ENCODE data around the gene RCAN3.
"Not testable (repeated sequence)": the region's sequence is repeated elsewhere in the genome, so short reads cannot be mapped to it uniquely, and the experiment has no call there.

RCAN3 gene

DNA sequence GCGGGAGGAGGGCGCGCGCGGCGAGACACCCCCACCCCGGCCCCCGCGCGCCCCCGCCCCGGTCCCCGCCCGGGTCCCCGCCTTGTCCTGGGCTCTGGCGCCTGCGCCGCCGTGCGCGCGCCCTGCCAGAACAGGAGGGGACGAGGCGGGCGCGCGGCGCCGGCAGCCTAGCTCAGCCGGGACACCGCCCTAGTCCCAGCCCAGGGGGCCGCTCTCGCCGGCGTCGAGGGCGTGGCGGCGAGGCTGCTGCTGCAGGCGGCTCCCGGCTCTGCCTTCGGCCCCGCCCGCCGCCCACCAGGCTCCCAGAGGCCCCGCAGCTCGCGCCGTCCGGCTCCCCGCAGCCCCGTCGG is at the start of gene RCAN3:
RCAN3 (plus strand) TSS at position 128 of the 350 bp plus-strand sequence. CDS start 11,537 bp downstream, outside the sequence.
- peak; percentile 81 to 90 for DNase-seq (ENCODE audit: low read depth in 2 of 2)

DNA sequence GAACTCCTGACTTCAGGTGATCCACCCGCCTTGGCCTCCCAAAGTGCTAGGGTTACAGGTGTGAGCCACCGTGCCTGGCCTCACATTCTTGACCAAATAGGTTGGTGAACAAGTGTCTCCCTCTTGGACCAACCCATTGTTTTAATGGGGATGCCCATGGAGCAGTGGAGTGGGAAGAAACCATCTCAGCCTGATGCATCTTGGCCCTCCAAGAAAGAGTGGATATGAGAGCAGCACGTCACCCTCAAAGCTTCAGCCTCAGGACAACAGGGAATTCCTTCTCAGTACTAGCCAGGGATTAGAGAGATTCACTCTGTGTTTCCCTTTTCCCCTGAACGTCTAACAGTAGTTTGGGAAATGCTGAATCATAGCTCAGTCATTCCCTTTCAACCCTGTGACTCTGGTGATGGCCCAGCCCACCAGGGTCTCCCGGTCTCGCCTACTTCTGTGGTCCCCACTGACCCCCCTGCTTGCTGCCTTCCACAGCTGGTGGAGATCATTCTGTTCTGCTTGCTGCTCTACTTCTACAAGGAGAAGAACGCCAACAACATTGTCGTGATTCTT is 49.6 kb upstream of the RCAN3 start:
- no peak for DNase-seq (ENCODE audit: low read depth in 2 of 2)

DNA sequence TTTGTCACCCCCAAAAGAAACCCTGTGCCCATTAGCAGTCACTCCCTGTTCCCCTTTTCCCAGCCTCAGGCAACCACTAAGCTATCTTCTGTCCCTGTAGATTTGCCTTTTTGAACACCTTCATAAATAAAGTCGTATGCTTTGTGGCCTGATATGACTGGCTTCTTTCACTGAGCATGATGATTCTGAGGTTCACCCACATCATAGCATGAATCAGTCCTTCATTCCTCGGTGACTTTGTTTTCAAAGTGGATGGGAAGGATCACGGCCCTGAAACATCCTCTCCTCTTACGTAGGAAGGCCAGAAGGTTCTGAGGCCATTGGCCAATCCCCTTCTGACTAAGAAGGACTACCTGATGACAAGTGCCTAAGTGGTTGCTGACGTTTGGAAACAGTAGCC is 48.0 kb upstream of the RCAN3 start:
- DNase-seq (ENCODE audit: low read depth in 2 of 2) = no peak

DNA sequence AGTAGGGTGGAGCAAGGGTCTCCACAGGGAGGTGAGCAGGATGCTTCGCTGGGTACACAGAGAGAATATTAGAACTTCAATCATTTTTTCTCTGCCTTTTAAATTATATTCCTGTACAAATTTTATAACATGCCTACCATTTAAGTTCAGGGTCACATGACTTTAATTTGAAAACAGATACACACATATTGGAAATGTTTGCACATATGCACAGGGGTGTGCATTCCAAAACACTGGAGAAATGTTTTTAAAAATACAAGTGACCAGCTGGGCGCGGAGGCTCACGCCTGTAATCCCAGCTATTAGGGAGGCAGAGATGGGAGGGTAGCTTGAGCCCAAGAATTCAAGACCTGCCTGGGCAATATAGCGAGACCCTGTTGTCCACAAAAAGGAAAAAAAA is 47.4 kb upstream of the RCAN3 start:
- no peak for DNase-seq (ENCODE audit: low read depth in 2 of 2)

DNA sequence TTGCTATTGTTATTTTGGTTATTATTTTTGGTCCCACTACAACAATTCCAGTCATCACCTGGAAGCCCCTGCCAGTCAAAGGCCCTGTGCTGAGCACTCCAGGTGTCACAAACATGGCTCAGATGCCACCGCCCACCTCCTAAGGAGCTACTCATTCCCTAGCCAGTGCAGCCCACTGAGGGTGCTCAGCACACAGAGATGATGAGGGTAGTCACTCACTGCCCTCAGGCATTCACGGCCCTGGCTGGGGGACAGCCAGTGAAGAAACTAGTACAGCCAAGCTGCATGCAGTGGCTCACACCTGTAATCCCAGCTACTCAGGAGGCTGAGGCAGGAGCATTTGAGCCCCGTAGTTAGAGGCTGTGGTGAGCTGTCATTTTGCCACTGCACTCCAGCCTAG is 44.8 kb upstream of the RCAN3 start:
- DNase-seq (ENCODE audit: low read depth in 2 of 2) = no peak

DNA sequence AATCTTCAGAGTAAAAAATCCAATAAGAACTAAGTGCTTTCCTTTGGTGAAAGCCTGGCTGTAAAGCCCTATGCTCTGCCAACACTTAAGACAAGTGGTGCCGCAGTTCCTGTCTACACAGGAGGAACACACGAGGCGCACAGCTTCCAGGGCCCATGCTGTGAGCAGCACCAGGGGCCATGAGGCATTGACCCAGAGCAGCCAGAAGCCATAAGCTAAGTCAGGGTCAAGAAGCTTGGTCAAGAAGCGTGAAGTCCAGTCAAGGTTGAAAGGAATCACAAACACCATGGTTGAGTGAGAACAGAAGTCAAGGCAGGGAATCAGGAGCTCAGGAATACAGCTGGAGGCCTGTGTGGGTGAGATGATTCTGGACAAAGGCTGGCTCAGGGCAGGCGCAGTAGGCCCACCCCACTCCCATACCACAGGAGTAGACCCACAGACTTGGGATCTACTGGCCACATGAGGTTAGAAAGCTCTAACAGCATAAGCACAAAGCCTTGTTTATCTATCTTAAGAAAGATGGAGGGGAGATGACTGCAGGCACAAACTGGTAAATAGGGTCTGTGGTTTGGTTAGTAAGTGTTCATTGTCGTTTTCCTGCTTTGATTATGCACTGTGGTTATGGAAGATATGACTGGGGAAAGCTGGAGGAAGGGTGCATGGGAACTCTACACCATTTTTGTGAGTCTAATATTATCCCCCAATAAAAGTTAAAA is 42.9 kb upstream of the RCAN3 start:
- no peak for DNase-seq (ENCODE audit: low read depth in 2 of 2)

DNA sequence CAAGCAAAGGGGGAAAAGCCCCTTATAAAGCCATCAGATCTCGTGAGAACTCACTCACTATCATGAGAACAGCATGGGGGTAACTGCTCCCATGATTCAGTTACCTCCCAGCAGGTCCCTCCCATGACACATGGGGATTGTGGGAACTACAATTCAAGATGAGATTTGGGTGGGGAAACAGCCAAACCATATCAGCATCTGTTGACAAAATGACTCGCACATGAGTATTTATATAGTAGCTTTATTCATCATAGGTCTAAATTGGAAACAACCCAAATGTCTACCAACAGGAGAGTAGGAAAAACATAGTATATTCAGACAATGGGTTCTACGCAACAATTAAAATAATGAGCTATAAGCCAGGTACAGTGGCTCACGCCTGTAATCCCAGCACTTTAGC is 40.5 kb upstream of the RCAN3 start:
- not testable (repeated sequence) for DNase-seq (ENCODE audit: low read depth in 2 of 2)

DNA sequence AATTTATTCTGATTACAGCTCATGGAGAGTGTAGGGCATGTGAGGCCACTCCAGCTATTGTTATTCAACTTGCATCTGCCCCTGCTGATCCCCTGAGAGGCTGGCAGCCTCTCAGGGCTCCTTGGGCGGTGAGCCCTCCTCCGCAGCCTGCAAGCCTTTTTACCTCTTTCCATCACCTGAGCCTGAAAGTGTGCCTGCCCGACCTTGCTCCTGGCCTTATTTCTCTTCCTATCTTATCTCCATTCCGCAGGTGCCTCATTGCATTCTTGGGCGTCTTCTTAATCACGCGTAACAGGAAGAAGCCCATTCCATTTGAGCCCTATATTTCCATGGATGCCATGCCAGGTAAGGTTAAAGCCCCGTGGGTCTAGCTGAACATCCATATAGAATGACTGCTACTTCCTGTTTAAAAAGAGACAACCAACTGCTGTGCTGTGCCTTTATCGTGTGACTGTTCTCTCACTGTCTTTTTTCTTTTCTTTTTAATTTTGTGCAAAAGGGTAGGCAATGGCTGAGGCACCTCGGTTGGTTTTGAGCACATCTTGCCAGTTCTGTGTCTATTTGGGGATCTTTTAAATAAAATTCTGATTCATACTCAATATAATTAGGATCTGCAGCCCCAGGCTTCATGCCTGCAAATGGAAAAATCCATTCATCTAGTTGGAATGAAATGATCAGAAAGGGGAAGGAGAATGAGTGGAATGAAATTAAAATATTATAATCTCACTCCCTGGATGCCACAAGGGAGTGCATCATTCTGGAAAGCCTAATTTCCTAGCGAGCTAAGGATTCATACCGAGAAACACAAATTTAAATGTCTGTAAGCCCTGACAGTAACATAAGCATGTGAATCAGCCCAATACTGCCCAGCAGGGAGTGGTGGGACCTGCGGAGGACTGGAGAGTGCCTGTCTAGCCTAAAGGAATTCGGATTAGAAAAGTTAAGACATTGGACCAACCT is 38.6 kb upstream of the RCAN3 start:
- no peak for DNase-seq (ENCODE audit: low read depth in 2 of 2)

DNA sequence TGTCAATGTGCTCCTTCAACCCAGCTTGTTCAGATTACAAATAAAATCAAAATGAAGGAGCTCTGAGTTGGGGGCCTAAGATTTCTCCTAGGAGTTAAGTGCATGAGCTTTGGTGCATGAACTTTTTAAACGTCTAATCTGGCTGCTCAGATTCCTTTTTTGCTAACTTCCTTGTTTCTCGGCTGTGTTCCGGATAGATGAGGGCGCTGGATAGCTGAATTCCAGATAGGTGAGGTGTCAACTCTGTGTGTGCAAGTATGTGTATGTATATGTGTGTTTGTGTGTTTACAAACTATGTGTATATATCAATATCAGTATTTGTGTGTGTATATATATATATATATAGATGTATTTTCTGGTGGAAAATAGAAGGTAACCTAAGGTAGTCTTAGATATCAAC is 37.5 kb upstream of the RCAN3 start:
- no peak for DNase-seq (ENCODE audit: low read depth in 2 of 2)

DNA sequence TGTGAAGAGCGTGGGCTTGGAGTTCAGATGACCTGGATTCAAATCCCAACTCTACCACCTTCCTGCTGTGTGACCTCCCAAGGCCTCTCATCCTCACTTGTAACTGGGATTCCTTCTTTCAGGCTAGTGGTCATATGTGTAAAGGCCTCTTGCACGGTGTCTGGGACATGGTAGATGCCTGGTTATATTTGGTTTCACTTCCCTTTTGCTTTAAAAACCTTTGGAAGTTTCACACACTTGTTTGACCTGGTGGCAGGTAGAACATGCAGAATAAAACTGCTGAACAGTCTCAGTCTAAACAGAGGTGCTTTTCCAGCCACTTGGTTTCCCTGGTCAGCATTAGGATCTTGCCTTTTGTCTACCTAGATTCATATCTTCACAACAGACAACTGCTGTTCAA is 37.0 kb upstream of the RCAN3 start:
- no peak for DNase-seq (ENCODE audit: low read depth in 2 of 2)

DNA sequence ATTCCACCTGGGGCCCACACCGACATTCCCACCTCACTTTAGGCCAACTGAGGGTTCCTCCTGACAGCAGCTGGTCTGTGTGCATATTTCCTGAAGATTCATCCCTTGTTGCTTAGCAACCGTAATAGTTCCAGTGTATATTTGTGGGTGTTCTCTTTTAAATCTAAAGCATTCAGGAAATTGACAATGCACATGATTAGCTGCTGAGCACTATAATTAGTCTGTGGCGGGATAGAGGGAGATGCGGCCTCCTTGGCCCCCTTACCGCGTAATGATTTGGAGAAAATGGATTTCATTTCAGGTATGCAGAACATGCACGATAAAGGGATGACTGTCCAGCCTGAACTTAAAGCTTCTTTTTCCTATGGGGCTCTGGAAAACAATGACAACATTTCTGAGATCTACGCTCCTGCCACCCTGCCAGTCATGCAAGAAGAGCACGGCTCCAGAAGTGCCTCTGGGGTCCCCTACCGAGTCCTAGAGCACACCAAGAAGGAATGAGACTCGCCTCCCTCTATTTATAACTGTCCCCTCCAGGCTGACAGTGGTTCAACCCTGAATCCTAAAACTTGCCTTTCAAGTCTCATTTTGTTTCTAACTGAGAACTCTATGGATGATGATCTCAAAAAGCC is 33.8 kb upstream of the RCAN3 start:
- no peak for DNase-seq (ENCODE audit: low read depth in 2 of 2)

DNA sequence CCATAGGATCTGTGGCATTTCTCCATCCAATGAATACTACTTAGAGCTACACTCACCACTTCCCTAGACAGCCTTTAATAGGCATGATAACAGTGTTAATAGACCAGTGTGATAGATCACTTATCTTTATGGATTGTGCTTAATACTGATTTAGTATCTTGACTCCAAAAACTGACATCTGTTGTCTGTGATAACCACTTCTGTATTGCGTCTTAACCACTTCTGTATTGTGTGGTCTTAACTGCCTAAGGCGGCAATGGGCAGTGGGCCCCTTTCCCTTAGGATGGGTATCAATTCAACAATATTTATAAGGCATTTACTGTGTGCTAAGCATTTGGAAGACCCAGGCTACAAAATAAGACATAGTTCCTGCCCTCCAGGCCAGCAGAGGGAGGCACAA is 32.0 kb upstream of the RCAN3 start:
- no peak for DNase-seq (ENCODE audit: low read depth in 2 of 2)

DNA sequence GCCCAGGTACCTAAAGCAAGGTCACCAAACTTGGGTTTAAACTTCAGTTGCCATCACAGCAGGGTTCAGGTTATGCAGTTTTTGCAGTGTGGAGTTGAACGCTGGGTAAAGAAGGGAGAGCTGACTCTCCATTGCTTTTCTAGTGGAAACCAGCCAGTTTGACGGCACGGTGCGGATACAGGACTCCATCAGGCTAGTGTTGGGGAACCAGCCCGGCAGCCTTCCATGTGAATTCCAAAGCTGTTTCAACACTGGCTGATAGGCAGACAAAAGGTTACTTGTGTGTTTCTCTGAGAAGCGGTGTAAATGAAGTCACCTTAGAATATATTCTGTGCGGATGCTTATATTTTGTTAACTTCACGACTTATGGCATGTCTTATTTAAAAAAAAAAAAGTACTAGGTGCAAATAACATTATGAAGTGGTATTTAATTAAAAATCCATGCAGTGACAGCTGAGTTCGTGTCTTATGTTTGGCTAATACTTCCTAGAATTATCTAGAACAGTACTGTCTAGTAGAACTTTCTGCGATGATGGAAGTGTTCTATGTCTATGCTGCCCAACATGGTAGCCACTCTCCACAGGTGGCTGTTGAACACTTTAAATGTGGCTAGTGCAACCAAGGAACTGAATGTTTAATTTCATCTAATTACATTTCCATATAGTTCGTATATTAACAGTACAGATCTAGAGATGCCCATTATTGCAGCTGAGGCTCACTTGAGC is 29.9 kb upstream of the RCAN3 start:
- DNase-seq (ENCODE audit: low read depth in 2 of 2) = no peak

DNA sequence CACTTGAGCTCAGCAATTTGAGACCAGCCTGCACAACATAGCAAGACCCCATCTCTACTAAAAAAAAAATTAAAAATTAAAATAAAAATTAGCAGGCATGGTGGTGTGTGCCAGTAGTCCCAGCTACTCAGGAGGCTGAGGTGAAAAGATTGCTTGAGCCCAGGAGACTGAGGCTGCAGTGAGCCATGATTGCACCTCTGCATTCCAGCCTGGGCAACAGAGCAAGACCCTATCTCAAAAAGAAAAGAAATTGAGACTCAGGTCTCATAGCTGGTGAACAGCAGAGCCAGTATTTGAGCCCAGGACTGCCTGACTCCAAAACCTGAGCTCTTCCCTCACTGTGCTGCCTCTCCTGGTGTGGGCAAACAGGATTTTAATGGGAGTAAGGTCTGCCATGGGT is 28.4 kb upstream of the RCAN3 start:
- no peak for DNase-seq (ENCODE audit: low read depth in 2 of 2)

DNA sequence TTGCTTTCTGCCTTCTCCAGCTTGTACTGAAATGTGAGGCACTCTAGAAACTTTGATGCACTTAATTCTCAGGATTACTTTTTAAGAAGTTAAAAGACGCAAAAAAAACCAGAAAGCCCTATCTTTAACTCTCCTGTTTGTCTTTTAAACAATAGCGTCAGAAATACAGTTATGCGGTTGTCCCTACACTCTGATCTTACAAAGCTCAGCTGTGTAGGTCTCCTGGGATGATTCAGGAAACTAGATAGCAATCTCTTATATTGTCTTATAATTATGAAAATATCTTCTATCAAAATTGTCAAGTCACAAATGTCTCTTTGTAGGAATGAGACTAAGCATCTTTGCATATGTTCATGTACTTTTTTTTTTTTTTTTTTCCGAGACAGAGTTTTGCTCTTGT is 26.9 kb upstream of the RCAN3 start:
- no peak for DNase-seq (ENCODE audit: low read depth in 2 of 2)

DNA sequence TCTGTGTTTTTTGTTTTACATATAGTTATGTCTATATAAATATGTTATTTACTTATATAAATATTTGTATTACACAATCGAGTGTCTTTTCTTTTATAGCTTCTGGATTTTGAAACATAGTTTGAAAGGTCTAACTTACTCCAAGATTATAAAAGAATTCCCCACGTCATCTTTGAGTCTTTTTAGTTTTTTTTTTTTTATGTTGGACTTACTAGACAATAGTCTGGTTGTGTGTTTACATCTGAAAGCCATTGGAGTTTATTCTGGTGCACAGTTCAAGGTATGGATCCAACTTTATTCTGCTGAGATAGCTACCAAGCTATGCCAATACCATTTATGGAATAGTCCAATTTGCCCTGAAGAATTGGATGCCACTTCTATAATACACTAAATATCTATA is 26.1 kb upstream of the RCAN3 start:
- DNase-seq (ENCODE audit: low read depth in 2 of 2) = no peak

DNA sequence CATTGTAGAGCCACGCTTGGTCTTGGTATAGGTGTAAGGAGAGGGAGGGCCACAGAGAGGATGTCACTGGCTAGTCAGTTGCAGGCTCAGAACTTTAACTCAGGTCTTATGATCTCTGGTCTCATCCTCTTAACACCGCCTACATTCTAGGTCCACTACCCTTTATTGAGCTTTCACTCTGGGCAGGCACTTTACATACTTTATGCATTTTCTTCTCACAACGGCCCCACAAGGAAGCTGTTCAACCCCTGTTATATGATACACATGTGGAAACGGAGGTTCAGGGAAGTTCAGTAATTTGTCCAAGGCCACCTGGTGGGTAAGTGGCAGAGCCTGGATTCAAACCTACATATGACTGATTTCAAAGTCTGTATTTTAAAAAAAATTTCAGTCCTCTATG is 25.3 kb upstream of the RCAN3 start:
- no peak for DNase-seq (ENCODE audit: low read depth in 2 of 2)

DNA sequence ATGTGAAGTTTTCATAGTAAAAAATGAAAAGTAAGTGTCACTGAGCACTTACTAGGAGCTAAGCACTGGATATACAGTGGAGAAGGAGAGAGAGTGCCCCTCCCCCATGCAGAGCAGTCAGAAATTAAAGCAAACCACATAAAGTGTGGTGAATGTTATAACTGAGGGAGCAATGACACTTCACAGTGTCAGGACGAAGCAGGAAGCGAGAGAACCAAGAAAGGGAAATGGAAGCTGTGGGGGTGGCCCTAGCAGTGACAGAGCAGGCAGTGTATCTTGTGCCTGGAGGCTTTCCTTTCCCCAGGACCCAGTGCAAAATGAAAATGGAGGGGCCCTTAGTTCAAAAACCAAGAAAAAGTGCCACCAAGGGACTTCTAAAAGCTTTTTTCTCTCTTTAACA is 21.5 kb upstream of the RCAN3 start:
- DNase-seq (ENCODE audit: low read depth in 2 of 2) = peak in 1 of 2 donors; percentile 23

DNA sequence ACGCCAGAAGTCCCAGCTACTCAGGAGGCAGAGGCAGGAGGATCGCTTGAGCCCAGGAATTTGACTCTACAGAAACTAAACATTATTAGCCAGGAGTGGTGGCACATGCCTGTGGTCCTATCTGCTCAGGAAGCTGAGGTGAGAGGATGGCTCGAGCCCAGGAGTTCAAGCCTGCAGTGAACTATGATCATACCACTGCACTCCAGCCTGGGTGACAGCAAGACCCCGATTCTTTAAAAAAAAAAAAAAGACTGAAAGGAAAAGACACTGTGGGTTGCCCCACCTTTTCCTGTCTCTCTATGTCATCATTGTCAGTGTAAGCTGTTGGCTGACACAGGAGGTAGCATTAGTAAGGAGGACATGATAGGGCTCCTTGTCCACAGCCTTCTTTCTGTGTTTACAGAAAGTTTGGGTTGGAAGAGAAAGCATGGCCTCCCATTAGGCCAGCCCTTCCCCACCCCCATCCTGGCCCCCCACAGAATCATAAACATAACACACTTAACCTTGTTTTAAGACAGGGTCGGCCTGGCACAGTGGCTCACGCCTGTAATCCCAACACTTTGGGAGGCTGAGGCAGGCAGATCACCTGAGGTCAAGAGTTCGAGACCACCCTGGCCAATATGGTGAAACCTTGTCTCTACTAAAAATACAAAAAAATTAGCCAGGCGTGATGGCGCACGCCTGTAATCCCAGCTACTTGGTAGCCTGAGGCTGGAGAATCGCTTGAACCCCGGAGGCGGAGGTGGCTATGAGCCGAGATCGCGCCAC is 20.6 kb upstream of the RCAN3 start:
- DNase-seq (ENCODE audit: low read depth in 2 of 2) = no peak

DNA sequence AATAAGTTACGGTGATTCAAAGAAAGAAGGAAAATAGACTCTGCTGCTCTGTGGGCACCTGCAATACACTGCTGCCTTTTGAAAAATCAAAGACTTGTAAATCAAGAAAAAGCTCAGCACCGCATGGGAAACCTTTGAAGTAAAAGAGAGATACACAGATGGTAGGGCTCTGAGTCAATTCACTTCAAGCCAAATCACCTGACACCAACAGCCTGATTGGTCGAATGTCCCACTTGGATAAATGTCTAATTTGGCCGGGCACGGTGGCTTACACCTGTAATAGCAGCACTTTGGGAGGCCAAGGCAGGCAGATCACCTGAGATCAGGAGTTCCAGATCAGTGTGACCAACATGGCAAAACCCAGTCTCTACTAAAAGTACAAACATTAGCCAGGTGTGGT is 19.2 kb upstream of the RCAN3 start:
- DNase-seq (ENCODE audit: low read depth in 2 of 2) = no peak

DNA sequence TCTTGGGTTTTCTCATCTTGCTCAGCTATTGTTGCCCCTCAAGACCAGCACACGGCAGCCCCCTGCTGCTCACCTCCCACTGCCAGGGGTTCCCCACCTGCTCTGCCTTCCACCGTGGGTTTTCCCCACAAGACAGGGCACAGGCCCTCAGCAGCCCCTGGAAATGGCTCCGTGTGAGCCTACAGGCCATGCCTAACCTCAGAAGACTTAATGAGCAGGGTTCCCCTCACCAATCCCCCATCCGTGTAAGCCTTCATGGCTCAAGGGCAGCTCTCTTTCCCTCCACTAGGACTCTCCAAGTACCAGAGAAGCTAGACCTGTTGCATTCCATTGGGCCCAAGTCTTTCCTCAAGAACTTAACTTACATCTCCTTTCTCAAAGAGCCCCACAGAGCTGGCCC is 18.4 kb upstream of the RCAN3 start:
- no peak for DNase-seq (ENCODE audit: low read depth in 2 of 2)

All from stimulated activated CD8-positive, alpha-beta memory T cell treated with anti-CD3 and anti-CD28 coated beads, Interleukin-2, amount 100 ng/mL, for 48 hours (primary cell).